Measurements from ENCODE around the gene IRAK3.

The IRAK3 gene

DNA sequence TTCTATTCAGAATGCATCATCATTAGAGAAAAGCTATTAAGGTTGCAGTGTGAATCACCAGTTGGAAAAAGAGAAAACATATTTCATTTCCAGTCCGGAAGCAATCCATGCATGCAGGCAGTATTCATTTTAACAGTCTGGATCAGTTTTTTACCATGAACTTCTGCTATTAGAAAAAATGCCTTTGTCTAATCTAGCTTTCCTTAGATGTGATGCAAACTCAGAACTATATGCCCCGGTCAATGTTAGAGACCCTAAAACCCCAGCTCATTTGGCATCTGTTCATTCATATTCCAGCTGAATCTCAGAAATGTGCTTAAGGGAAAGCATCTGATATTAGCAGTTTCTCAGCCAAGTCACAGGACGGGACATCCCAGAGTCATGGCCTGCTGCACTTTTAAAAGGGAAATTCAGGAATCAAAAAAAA, 8.5 kb downstream of the IRAK3 start:
- Histone ChIP-seq H3K14ac (ENCODE audit: low read length) (no peak overlapping the region), H2BK12ac (ENCODE audit: low read length) (no peak overlapping the region), H3K4me3 (ENCODE audit: low read length in 2 of 2) (no peak overlapping the region)

DNA sequence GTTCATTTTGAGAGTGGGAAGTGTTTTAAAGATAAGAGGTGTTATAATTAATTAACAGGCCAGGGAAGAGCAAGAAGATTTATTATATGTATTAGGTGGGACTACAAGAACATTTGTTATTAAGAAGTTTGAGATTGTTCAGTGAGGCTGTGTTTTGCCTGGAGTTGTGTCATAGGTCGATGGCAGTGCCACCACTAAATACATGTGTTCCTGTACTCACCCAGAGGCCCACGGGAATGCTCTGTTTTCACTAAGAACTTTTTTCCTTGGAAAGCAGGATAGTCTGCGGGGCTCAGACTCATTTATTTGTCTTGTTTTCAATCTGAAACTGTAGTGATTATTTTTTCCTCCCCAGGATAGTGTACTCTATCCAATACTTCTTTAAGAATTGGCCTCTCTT, 10.1 kb downstream of the IRAK3 start:
- H3K9ac ChIP-seq (ENCODE audit: low read depth, low read length, poor library complexity): no peak overlapping the region
- no peak overlapping the region for H3K4me3 ChIP-seq (ENCODE audit: low read length in 2 of 2)
- H2AFZ ChIP-seq (ENCODE audit: low read length): no peak overlapping the region
- H2BK12ac ChIP-seq (ENCODE audit: low read length): no peak overlapping the region
- H3K27ac ChIP-seq (replicated peaks; ENCODE audit: low read length): no peak overlapping the region
- no CpG with 5 or more reads among the region's 3 CpGs for WGBS, 2 donors (ENCODE audit: extremely low coverage in 2 of 2, insufficient read length in 2 of 2, insufficient replicate concordance in 1 of 2)
- no peaks in the 10 kb centered on the region for H3K36me3 ChIP-seq (replicated peaks in 1 of 2; ENCODE audit: control insufficient read depth in 2 of 2, insufficient read depth in 2 of 2, low read length in 2 of 2)
- H2BK5ac ChIP-seq (ENCODE audit: low read length): no peak overlapping the region
- H2AK5ac ChIP-seq (ENCODE audit: low read depth, low read length): no peak overlapping the region
- H3K18ac ChIP-seq (ENCODE audit: low read length): no peak overlapping the region
- H3K14ac ChIP-seq (ENCODE audit: low read length): no peak overlapping the region
- H2BK120ac ChIP-seq (ENCODE audit: low read depth, low read length): no peak overlapping the region
- H3K4me1 ChIP-seq (ENCODE audit: control insufficient read depth in 2 of 2, insufficient read depth in 1 of 2, low read depth in 1 of 2, low read length in 2 of 2): no peaks in the 10 kb centered on the region
- no peak overlapping the region for H3K23ac ChIP-seq (ENCODE audit: low read depth, low read length, poor library complexity)
- H3K4me2 ChIP-seq (ENCODE audit: insufficient read depth, low read length, poor library complexity, severe bottlenecking): no peak overlapping the region
- H2BK15ac ChIP-seq (ENCODE audit: low read length): no peak overlapping the region
- no peaks in the 10 kb centered on the region for H3K79me1 ChIP-seq (ENCODE audit: low read depth, low read length)
- H4K8ac ChIP-seq (ENCODE audit: low read depth, low read length): no peak overlapping the region
- no peak overlapping the region for H4K91ac ChIP-seq (ENCODE audit: low read depth, low read length, poor library complexity)
- H3K4ac ChIP-seq (ENCODE audit: low read length): no peak overlapping the region
- H3K9me3 ChIP-seq (replicated peaks in 1 of 2; ENCODE audit: control insufficient read depth in 2 of 2, insufficient read depth in 1 of 2, low read depth in 1 of 2, low read length in 2 of 2): no peaks in the 10 kb centered on the region
- H3K27me3 ChIP-seq (ENCODE audit: control insufficient read depth in 3 of 3, insufficient read depth in 3 of 3, low read depth in 1 of 3, low read length in 3 of 3): peaks cover 0 to 21% (median 0%) of the 10 kb centered on the region in 3 experiments
- no peak for DNase-seq (ENCODE audit: low spot score)

More for the DNA sequence above, 8.5 kb downstream of the IRAK3 start:
- H2AFZ ChIP-seq (ENCODE audit: low read length): no peak overlapping the region
- no peak overlapping the region for H3K27ac ChIP-seq (replicated peaks; ENCODE audit: low read length)
- H4K8ac ChIP-seq (ENCODE audit: low read depth, low read length): no peak overlapping the region
- H3K36me3 ChIP-seq (replicated peaks in 1 of 2; ENCODE audit: control insufficient read depth in 2 of 2, insufficient read depth in 2 of 2, low read length in 2 of 2): no peaks in the 10 kb centered on the region
- no peaks in the 10 kb centered on the region for H3K9me3 ChIP-seq (replicated peaks in 1 of 2; ENCODE audit: control insufficient read depth in 2 of 2, insufficient read depth in 1 of 2, low read depth in 1 of 2, low read length in 2 of 2)
- H4K91ac ChIP-seq (ENCODE audit: low read depth, low read length, poor library complexity): no peak overlapping the region
- no peak overlapping the region for H2BK15ac ChIP-seq (ENCODE audit: low read length)
- no peaks in the 10 kb centered on the region for H3K79me1 ChIP-seq (ENCODE audit: low read depth, low read length)
- no peak overlapping the region for H3K4ac ChIP-seq (ENCODE audit: low read length)
- no peak overlapping the region for H3K18ac ChIP-seq (ENCODE audit: low read length)
- H3K9ac ChIP-seq (ENCODE audit: low read depth, low read length, poor library complexity): no peak overlapping the region
- no peak overlapping the region for H2BK120ac ChIP-seq (ENCODE audit: low read depth, low read length)
- no peak for DNase-seq (ENCODE audit: low spot score)
- H2AK5ac ChIP-seq (ENCODE audit: low read depth, low read length): no peak overlapping the region
- no peak overlapping the region for H3K4me2 ChIP-seq (ENCODE audit: insufficient read depth, low read length, poor library complexity, severe bottlenecking)
- peaks cover 0 to 11% (median 0%) of the 10 kb centered on the region in 3 experiments for H3K27me3 ChIP-seq (ENCODE audit: control insufficient read depth in 3 of 3, insufficient read depth in 3 of 3, low read depth in 1 of 3, low read length in 3 of 3)
- no peaks in the 10 kb centered on the region for H3K4me1 ChIP-seq (ENCODE audit: control insufficient read depth in 2 of 2, insufficient read depth in 1 of 2, low read depth in 1 of 2, low read length in 2 of 2)
- no peak overlapping the region for H3K23ac ChIP-seq (ENCODE audit: low read depth, low read length, poor library complexity)
- no CpG with 5 or more reads among the region's 3 CpGs for WGBS, 2 donors (ENCODE audit: extremely low coverage in 2 of 2, insufficient read length in 2 of 2, insufficient replicate concordance in 1 of 2)
- H2BK5ac ChIP-seq (ENCODE audit: low read length): no peak overlapping the region

DNA sequence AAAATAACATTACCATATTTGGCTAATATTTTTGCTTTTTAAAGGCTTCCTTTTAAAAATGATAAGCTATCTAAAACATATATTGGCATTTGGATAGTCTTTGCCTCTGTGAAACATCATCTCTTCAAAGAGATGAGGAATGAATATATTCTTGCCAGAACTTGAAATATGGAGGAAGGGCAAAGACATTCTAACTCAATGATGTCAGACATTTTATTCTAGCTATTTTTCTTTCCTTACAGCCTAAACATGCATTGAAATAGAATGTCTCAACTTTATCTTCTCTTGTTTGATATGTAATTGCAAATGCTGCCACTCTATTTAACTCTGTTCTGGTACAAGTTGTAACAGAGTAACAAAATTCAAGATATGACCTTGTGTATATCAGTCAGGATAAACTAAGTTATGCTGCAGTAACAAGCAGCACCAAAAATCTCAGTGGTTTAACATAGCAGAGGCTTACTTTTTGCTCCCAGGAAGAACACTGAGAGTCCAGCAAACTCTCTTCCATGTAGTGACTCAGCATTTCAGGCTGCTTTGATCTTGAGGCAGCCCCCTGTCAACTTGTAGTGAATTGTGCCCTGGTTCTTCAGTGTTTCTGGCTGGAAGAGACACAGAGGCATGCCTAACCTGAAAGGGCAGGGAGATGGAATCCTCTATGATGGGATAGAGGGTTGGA, 11.0 kb downstream of the IRAK3 start:
- H3K4ac ChIP-seq (ENCODE audit: low read length): no peak overlapping the region
- H3K18ac ChIP-seq (ENCODE audit: low read length): no peak overlapping the region
- H2AK5ac ChIP-seq (ENCODE audit: low read depth, low read length): no peak overlapping the region
- H3K4me3 ChIP-seq (ENCODE audit: low read length in 2 of 2): no peak overlapping the region
- no peak overlapping the region for H3K9ac ChIP-seq (ENCODE audit: low read depth, low read length, poor library complexity)
- H3K14ac ChIP-seq (ENCODE audit: low read length): no peak overlapping the region
- no peak overlapping the region for H4K91ac ChIP-seq (ENCODE audit: low read depth, low read length, poor library complexity)
- no peaks in the 10 kb centered on the region for H3K9me3 ChIP-seq (replicated peaks in 1 of 2; ENCODE audit: control insufficient read depth in 2 of 2, insufficient read depth in 1 of 2, low read depth in 1 of 2, low read length in 2 of 2)
- H2BK12ac ChIP-seq (ENCODE audit: low read length): no peak overlapping the region
- DNase-seq (ENCODE audit: low spot score): no peak
- no peaks in the 10 kb centered on the region for H3K4me1 ChIP-seq (ENCODE audit: control insufficient read depth in 2 of 2, insufficient read depth in 1 of 2, low read depth in 1 of 2, low read length in 2 of 2)
- H3K23ac ChIP-seq (ENCODE audit: low read depth, low read length, poor library complexity): no peak overlapping the region
- no peak overlapping the region for H4K8ac ChIP-seq (ENCODE audit: low read depth, low read length)
- H2BK15ac ChIP-seq (ENCODE audit: low read length): no peak overlapping the region
- no peaks in the 10 kb centered on the region for H3K36me3 ChIP-seq (replicated peaks in 1 of 2; ENCODE audit: control insufficient read depth in 2 of 2, insufficient read depth in 2 of 2, low read length in 2 of 2)
- no peak overlapping the region for H3K27ac ChIP-seq (replicated peaks; ENCODE audit: low read length)
- no peak overlapping the region for H2AFZ ChIP-seq (ENCODE audit: low read length)
- H2BK5ac ChIP-seq (ENCODE audit: low read length): no peak overlapping the region
- H2BK120ac ChIP-seq (ENCODE audit: low read depth, low read length): no peak overlapping the region
- peaks cover 0 to 20% (median 0%) of the 10 kb centered on the region in 3 experiments for H3K27me3 ChIP-seq (ENCODE audit: control insufficient read depth in 3 of 3, insufficient read depth in 3 of 3, low read depth in 1 of 3, low read length in 3 of 3)
- no peaks in the 10 kb centered on the region for H3K79me1 ChIP-seq (ENCODE audit: low read depth, low read length)
- no peak overlapping the region for H3K4me2 ChIP-seq (ENCODE audit: insufficient read depth, low read length, poor library complexity, severe bottlenecking)

DNA sequence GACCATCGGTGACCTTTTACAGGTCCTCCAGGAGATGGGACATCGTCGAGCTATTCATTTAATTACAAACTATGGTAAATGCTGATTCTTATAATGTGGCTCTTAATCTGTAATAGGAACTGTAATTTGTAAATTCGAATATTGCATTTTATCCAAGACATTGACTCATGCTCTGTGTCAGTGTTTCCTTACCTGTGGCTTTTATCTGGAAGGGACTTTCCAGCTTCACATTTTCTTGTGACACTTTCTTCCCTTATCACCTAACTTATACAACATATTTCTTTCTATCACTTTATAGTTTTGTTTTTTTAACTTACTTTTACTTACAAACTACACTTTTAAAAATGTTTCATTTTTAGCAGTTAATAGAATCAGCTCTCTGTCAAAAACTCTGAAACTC, 14.8 kb downstream of the IRAK3 start:
- WGBS, 2 donors (ENCODE audit: extremely low coverage in 2 of 2, insufficient read length in 2 of 2, insufficient replicate concordance in 1 of 2): no CpG with 5 or more reads among the region's 4 CpGs
- Histone ChIP-seq H3K4ac (ENCODE audit: low read length) (no peak overlapping the region), H3K4me1 (ENCODE audit: control insufficient read depth in 2 of 2, insufficient read depth in 1 of 2, low read depth in 1 of 2, low read length in 2 of 2) (no peaks in the 10 kb centered on the region), H4K91ac (ENCODE audit: low read depth, low read length, poor library complexity) (no peak overlapping the region), H3K27me3 (ENCODE audit: control insufficient read depth in 3 of 3, insufficient read depth in 3 of 3, low read depth in 1 of 3, low read length in 3 of 3) (peaks cover 0 to 10% (median 0%) of the 10 kb centered on the region in 3 experiments), H2AFZ (ENCODE audit: low read length) (no peak overlapping the region), H3K79me1 (ENCODE audit: low read depth, low read length) (no peaks in the 10 kb centered on the region), H2BK15ac (ENCODE audit: low read length) (no peak overlapping the region), H2BK5ac (ENCODE audit: low read length) (no peak overlapping the region), H3K9ac (ENCODE audit: low read depth, low read length, poor library complexity) (no peak overlapping the region), H2AK5ac (ENCODE audit: low read depth, low read length) (no peak overlapping the region), H3K4me2 (ENCODE audit: insufficient read depth, low read length, poor library complexity, severe bottlenecking) (no peak overlapping the region), H3K27ac (replicated peaks; ENCODE audit: low read length) (no peak overlapping the region), H4K8ac (ENCODE audit: low read depth, low read length) (no peak overlapping the region), H3K14ac (ENCODE audit: low read length) (no peak overlapping the region), H3K4me3 (ENCODE audit: low read length in 2 of 2) (no peak overlapping the region), H3K36me3 (replicated peaks in 1 of 2; ENCODE audit: control insufficient read depth in 2 of 2, insufficient read depth in 2 of 2, low read length in 2 of 2) (no peaks in the 10 kb centered on the region), H3K23ac (ENCODE audit: low read depth, low read length, poor library complexity) (no peak overlapping the region), H2BK120ac (ENCODE audit: low read depth, low read length) (no peak overlapping the region), H2BK12ac (ENCODE audit: low read length) (no peak overlapping the region), H3K18ac (ENCODE audit: low read length) (no peak overlapping the region), H3K9me3 (replicated peaks in 1 of 2; ENCODE audit: control insufficient read depth in 2 of 2, insufficient read depth in 1 of 2, low read depth in 1 of 2, low read length in 2 of 2) (no peaks in the 10 kb centered on the region)
- DNase-seq (ENCODE audit: low spot score): no peak

Measured in neuronal stem cell (in vitro differentiated cells).